VCaP (cell line): ENCODE measurements around the gene NUP62.
"Not testable (repeated sequence)": the region's sequence is repeated elsewhere in the genome, so short reads cannot be mapped to it uniquely, and the experiment has no call there.

Experiments
- H3K27ac ChIP-seq: fragments of 450-650 bp; 2 replicates; pipeline ENCODE4 v1.5.1; 2017
- TF ChIP-seq, protein P1 (sequence below): fragments of 450-650 bp; conservative IDR thresholded peaks from 2 replicates; pipeline ENCODE4 v1.5.1; 2017; ENCODE audit warnings: mild to moderate bottlenecking, moderate library complexity

The NUP62 gene

DNA sequence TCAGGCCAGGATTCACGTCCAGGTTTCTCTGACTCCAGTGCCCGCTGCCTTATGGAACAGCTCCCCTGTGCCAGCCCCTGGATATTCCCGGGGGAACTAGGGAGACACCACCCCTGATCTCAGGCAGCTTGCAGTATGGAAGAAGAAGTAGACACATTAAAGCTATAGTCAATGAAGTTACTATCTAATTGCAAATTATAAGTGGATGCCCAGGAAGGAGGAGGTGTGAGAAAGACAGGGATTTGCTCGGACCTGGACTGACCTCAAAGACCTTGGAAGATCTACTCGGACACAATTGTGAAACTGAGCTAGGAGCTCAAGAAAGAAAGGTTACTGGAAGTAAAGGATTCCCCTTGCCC is 21.3 kb upstream of the NUP62 start:
- H3K27ac ChIP-seq = no peak overlapping the region
- TF ChIP-seq, protein P1, sequence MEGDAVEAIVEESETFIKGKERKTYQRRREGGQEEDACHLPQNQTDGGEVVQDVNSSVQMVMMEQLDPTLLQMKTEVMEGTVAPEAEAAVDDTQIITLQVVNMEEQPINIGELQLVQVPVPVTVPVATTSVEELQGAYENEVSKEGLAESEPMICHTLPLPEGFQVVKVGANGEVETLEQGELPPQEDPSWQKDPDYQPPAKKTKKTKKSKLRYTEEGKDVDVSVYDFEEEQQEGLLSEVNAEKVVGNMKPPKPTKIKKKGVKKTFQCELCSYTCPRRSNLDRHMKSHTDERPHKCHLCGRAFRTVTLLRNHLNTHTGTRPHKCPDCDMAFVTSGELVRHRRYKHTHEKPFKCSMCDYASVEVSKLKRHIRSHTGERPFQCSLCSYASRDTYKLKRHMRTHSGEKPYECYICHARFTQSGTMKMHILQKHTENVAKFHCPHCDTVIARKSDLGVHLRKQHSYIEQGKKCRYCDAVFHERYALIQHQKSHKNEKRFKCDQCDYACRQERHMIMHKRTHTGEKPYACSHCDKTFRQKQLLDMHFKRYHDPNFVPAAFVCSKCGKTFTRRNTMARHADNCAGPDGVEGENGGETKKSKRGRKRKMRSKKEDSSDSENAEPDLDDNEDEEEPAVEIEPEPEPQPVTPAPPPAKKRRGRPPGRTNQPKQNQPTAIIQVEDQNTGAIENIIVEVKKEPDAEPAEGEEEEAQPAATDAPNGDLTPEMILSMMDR = no peak

- TF ChIP-seq, protein P1 = no peak
- no peak overlapping the region for H3K27ac ChIP-seq
Observed at GRCh38 chr19:49949742-49950589, 20.7 kb upstream of the NUP62 start.

- no peak overlapping the region for H3K27ac ChIP-seq
- TF ChIP-seq, protein P1 = no peak
Observed at GRCh38 chr19:49946415-49946814, 17.1 kb upstream of the NUP62 start.

DNA sequence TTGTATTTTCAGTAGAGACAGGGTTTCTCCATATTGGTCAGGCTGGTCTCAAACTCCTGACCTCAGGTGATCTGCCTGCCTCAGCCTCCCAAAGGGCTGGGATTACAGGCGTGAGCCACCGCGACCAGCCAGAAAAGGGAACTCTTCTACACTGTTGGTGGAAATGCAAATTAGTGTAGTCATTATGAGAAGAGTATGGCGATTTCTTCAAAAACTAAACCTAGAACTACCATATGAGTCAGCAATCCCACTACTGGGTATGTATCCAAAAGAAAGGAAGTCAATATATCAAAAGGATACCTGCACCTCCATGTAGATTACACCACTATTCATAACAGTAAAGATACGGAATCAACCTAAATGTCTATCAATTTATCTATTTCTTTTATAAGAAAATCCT is 15.3 kb upstream of the NUP62 start:
- not testable (repeated sequence) for H3K27ac ChIP-seq

DNA sequence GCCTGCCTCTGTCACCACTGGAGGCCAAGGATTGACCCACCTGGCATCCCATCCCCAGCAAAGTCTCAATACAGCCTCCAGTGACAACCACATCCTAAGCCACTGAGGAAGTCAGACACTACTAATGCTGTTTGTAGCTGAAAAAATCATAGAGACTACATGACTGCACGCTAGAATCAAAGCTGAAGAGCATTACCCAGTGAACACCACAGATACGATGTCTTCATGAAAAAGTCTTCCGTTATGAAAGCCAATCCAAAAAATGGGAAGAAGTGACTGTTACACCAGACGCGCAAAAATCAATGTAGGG is 11.1 kb upstream of the NUP62 start:
- no peak overlapping the region for H3K27ac ChIP-seq
- TF ChIP-seq, protein P1 = no peak

DNA sequence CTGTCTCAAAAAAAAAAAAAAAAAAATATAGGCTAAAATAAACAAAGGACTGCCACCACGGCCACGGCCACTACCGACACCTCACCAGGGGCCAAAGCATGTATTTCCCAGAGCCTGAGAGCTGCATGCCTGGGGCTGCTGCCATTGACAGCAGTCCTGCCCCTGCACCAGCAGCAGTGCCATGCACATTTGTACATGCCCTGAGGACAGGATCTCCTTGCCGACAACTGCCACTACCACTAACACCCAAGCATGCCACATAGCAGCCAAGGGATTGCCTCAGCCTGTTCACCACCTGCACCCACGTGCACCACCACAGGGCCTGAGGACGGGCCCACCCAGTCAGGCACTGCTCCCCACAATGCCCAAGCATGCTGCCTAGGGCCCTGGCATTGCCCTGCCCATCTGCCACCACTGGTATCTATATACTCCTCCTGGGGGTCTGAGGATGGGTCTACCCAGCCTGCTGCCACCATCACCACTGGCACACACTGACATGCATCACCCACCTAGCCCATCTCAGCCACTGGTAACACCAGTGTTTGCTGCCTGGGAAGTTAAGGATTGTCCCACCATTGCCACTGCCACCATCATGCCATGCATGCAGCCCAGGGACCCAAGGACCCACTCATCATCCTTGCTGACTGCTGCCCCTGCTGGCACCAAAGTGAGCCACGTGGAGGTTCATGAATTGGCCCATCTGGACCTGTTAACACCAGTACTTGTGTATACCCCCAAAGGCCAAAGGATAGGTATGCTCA is 10.6 kb upstream of the NUP62 start:
- no peak overlapping the region for H3K27ac ChIP-seq
- TF ChIP-seq, protein P1 = peak; percentile 28; the same call in 1 of the 2 replicates

DNA sequence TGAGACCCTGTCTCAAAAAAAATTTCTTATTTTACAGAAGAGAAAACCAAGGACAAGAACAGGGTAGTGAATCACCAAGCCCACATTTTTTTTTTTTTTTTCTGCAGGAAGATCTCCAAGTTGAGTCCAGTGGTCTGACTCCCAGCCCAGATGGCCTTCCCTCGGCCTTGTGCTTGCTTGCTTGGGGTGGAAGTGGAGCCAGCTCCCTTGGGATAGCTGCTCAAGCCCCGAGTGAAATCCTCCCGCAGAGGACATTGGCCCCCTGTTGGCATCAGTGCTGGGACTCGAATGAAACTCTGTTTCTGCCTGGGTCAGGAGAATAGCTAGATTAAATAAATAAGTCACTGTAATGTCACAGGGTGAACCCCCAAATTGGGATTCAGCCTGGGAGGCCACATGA is 9.4 kb upstream of the NUP62 start:
- TF ChIP-seq, protein P1 = no peak
- no peak overlapping the region for H3K27ac ChIP-seq

- TF ChIP-seq, protein P1 = peak; percentile 99
- H3K27ac ChIP-seq = peak overlapping the region; percentile 28; the same call in 1 of the 2 replicates
Observed at GRCh38 chr19:49937750-49938381, 8.6 kb upstream of the NUP62 start.
